A673 (cell line): ENCODE measurements around the gene RASL11A. TPM values are rescaled to one million over a fixed set of nuclear protein-coding genes. Genes with fewer than 3 reads are reported as not detected.

Experiments
- BruUV-seq: library from RNA; stranded (reverse); fragments of 400-500 nt; replicated peaks from 2 replicates; lab custom pipeline; 2021; lab: Mats Ljungman, UMichigan
- CTCF ChIA-PET: fragments of 300-600 bp; sonication (Branson Sonifier 250); formaldehyde crosslinking; loops from one replicate; lab custom pipeline; 2022; ENCODE audit warnings: antibody characterized with exemption; lab: Charles Lee
- POLR2A ChIA-PET: fragments of 300-600 bp; sonication (Branson Sonifier 250); formaldehyde crosslinking; loops from one replicate; lab custom pipeline; 2022; ENCODE audit warnings: antibody characterized with exemption; ENCODE audit not compliant: low non-redundant PET; lab: Charles Lee
- DNase-seq: peaks from one replicate; pipeline ENCODE4 v3.0.0-alpha.2; 2015; ENCODE audit warnings: low spot score
- H3K27ac ChIP-seq: fragments of 200-600 bp; sonication (generic); 2 replicates; pipeline ENCODE4 v1.5.1; 2016; ENCODE audit warnings: mixed run types, low read depth, mild to moderate bottlenecking, mixed read lengths, antibody characterized with exemption, low read length; ENCODE audit not compliant: poor library complexity, severe bottlenecking
- H3K27me3 ChIP-seq: fragments of 200-600 bp; sonication (generic); replicated peaks from 2 replicates; pipeline ENCODE4 v1.6.1; 2017; ENCODE audit warnings: mixed run types, low read depth, mild to moderate bottlenecking, mixed read lengths, antibody characterized with exemption, low read length; ENCODE audit not compliant: insufficient read depth, poor library complexity
- H3K36me3 ChIP-seq: fragments of 200-600 bp; sonication (generic); 2 replicates; pipeline ENCODE4 v1.6.1; 2016; ENCODE audit warnings: mixed run types, mild to moderate bottlenecking, mixed read lengths, antibody characterized with exemption, low read length; ENCODE audit not compliant: insufficient read depth, poor library complexity, severe bottlenecking
- H3K4me1 ChIP-seq: fragments of 200-600 bp; sonication (generic); 2 replicates; pipeline ENCODE4 v1.6.1; 2017; ENCODE audit warnings: mixed run types, mild to moderate bottlenecking, mixed read lengths, antibody characterized with exemption, low read length; ENCODE audit not compliant: insufficient read depth, poor library complexity, severe bottlenecking
- H3K4me3 ChIP-seq: fragments of 200-600 bp; sonication (generic); 2 replicates; pipeline ENCODE4 v1.5.1; 2016; ENCODE audit warnings: low read depth, mixed run types, mild to moderate bottlenecking, mixed read lengths, low read length; ENCODE audit not compliant: poor library complexity, severe bottlenecking
- H3K9me3 ChIP-seq: fragments of 200-600 bp; sonication (generic); 2 replicates; pipeline ENCODE4 v1.6.1; 2016; ENCODE audit warnings: mixed run types, low read depth, mild to moderate bottlenecking, mixed read lengths, antibody characterized with exemption, low read length; ENCODE audit not compliant: poor library complexity, severe bottlenecking
- CTCF ChIP-seq: fragments of 300-800, 200-600 bp; sonication (generic); conservative IDR thresholded peaks from 2 replicates; pipeline ENCODE4 v1.5.1; 2017; ENCODE audit warnings: low read depth, mild to moderate bottlenecking, antibody characterized with exemption, low read length, moderate library complexity, mixed read lengths
- EZH2 ChIP-seq: fragments of 200-600 bp; sonication (generic); IDR thresholded peaks from 2 replicates; pipeline ENCODE4 v1.6.1; 2017; ENCODE audit warnings: borderline replicate concordance, low read depth, mild to moderate bottlenecking, mixed read lengths, antibody characterized with exemption, low read length; ENCODE audit not compliant: poor library complexity, severe bottlenecking
- intact Hi-C: fragments of 100-400 bp; cut with micrococcal nuclease; formaldehyde crosslinking; loops from one replicate; pipeline ENCODE4 v1.10.0; 2022; ENCODE audit not compliant: unreplicated experiment
- total RNA-seq: library from RNA; stranded (reverse); gene quantifications from 2 replicates; pipeline ENCODE4 v1.2.3, GENCODE V29; 2021

RASL11A gene
- total RNA-seq, 1 experiment from 2014 or later = 1.1 TPM

DNA sequence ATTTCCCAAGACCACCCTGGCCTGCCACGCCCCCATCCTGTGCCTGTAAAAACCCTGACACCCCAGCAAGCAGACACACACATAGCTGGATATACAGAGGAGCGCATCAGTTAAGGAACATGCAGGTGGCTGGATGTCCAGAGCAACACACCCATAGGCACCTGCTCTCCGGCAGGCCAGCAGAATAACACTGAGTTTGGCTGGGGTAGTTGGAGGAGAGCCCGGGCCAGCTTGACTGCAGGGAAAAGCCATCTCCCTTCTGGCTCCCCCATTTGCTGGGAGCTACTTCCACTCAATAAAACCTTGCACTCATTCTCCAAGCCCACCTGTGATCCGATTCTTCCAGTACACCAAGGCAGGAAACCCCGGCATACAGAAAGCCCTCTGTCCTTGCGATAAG is 8.9 kb downstream of the RASL11A start:
- Histone ChIP-seq H3K9me3 (no peaks in the 10 kb centered on the region), H3K27ac (no peak overlapping the region), H3K4me3 (no peak overlapping the region), H3K27me3 (no peaks in the 10 kb centered on the region), H3K36me3 (no peaks in the 10 kb centered on the region), H3K4me1 (no peaks in the 10 kb centered on the region)
- intact Hi-C loops = no loop called here
- no peak for DNase-seq
- no TSS peak for BruUV-seq
- TF ChIP-seq EZH2 = no peak
- no peak for TF ChIP-seq CTCF
- CTCF ChIA-PET = interaction anchor here (1.9 kb wide), 1 partner anchor 9 kb away, joined by 7 read pairs; the partner anchor contains the start of gene RASL11A
- POLR2A ChIA-PET = no interaction called here

DNA sequence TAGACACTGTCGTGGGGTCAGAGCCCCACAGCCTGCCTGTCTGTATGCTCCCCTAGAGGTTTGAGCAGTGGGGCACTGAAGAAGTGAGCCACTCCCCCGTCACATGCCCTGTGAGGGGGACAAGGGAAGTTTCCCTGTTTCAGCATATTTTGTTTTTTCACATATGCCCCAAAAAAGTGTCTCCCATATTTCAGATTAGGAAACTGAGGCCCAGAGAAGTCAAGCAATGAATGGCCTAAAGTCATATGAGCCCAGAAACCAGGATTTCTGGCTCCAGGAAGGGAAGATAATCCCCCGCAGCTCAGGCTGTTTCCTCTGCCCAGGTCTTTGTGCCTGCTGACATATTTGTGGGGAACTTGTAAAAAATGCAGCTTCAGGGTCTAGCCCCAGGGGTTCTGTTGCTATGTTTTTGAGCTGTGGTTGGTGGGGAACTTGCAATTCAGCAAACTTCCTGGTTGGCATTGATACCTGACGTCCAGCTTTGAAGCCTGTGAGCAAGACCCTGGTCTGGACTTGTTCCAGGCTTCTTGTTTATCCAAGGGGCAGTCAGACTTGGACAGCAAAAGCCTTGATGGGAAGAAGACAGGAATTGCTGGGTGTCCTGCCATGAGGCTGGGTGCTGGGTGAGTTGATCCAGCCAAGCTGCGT is 9.5 kb downstream of the RASL11A start:
- Histone ChIP-seq H3K36me3 (no peaks in the 10 kb centered on the region), H3K4me1 (no peaks in the 10 kb centered on the region), H3K27ac (no peak overlapping the region), H3K27me3 (no peaks in the 10 kb centered on the region), H3K9me3 (no peaks in the 10 kb centered on the region), H3K4me3 (no peak overlapping the region)
- ChIA-PET POLR2A (no interaction called here), CTCF (interaction anchor here (1.9 kb wide), 1 partner anchor 10 kb away, joined by 7 read pairs; the partner anchor contains the start of gene RASL11A)
- no TSS peak for BruUV-seq
- intact Hi-C loops = no loop called here
- DNase-seq = no peak
- no peak for TF ChIP-seq CTCF
- no peak for TF ChIP-seq EZH2

- TF ChIP-seq CTCF (no peak), EZH2 (no peak)
- Histone ChIP-seq H3K36me3 (no peaks in the 10 kb centered on the region), H3K27me3 (no peaks in the 10 kb centered on the region), H3K4me1 (no peaks in the 10 kb centered on the region), H3K9me3 (no peaks in the 10 kb centered on the region), H3K27ac (no peak overlapping the region), H3K4me3 (no peak overlapping the region)
- intact Hi-C loops = no loop called here
- ChIA-PET POLR2A (no interaction called here), CTCF (interaction anchor here (1.9 kb wide), 1 partner anchor 10 kb away, joined by 7 read pairs; the partner anchor contains the start of gene RASL11A)
- no peak for DNase-seq
- no TSS peak for BruUV-seq
Measured at GRCh38 chr13:27280841-27281240, 10.2 kb downstream of the RASL11A start.
